ENCODE measurements around the gene CSNK1A1.

GRCh38 chr5:149584121-149584520 lies 32.9 kb upstream of the CSNK1A1 start:
- TF ChIP-seq, protein P1, sequence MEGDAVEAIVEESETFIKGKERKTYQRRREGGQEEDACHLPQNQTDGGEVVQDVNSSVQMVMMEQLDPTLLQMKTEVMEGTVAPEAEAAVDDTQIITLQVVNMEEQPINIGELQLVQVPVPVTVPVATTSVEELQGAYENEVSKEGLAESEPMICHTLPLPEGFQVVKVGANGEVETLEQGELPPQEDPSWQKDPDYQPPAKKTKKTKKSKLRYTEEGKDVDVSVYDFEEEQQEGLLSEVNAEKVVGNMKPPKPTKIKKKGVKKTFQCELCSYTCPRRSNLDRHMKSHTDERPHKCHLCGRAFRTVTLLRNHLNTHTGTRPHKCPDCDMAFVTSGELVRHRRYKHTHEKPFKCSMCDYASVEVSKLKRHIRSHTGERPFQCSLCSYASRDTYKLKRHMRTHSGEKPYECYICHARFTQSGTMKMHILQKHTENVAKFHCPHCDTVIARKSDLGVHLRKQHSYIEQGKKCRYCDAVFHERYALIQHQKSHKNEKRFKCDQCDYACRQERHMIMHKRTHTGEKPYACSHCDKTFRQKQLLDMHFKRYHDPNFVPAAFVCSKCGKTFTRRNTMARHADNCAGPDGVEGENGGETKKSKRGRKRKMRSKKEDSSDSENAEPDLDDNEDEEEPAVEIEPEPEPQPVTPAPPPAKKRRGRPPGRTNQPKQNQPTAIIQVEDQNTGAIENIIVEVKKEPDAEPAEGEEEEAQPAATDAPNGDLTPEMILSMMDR (IDR thresholded peaks at IDR 0.05): no peak
- TF ChIP-seq POLR2A (IDR thresholded peaks at IDR 0.05): no peak
